Fibroblast of peridontal ligament (primary cell): ENCODE data around the gene KLF17.

Source experiments
- DNase-seq: peaks from one replicate; pipeline ENCODE4 v3.0.0-alpha.2; 2010; ENCODE audit errors: extremely low read depth

Gene KLF17

GRCh38 chr1:44151808-44152207, 33.2 kb downstream of the KLF17 start:
- DNase-seq = no peak

- no peak for DNase-seq
These were observed 34.1 kb downstream of the KLF17 start for GRCh38 chr1:44152692-44153091.

GRCh38 chr1:44154049-44154448, 35.4 kb downstream of the KLF17 start:
- DNase-seq = peak; percentile 23

- DNase-seq = no peak
These were observed 39.3 kb downstream of the KLF17 start for GRCh38 chr1:44157903-44158302.

GRCh38 chr1:44158871-44159270, 40.2 kb downstream of the KLF17 start:
- no peak for DNase-seq

GRCh38 chr1:44161546-44161945, 42.9 kb downstream of the KLF17 start:
- DNase-seq = no peak

- DNase-seq = no peak
These were observed 50.0 kb downstream of the KLF17 start for GRCh38 chr1:44168520-44169098.

GRCh38 chr1:44170281-44170823, 51.7 kb downstream of the KLF17 start:
- peak; percentile 53 for DNase-seq

GRCh38 chr1:44174630-44175029, 56.0 kb downstream of the KLF17 start:
- no peak for DNase-seq
